ENCODE measurements around the gene KCNJ5. TPM values are rescaled to one million over a fixed set of nuclear protein-coding genes. Genes with fewer than 3 reads are reported as not detected.

KCNJ5 gene
- total RNA-seq, 4 donors from 2014 or later, result 0.69 to 1.1 TPM; not detected in 2

- Histone ChIP-seq H3K9me3 (no peaks in the 10 kb centered on the region), H3K27ac (no peak overlapping the region), H3K4me1 (no peaks in the 10 kb centered on the region), H3K4me3 (no peak overlapping the region), H3K27me3 (no peaks in the 10 kb centered on the region), H3K36me3 (no peaks in the 10 kb centered on the region)
- TF ChIP-seq CTCF (IDR thresholded peaks at IDR 0.05) (no peak), POLR2A (IDR thresholded peaks at IDR 0.05) (no peak)
- intact Hi-C loops (cut with DNase I; ENCODE audit: low total_unique reads), result no loop called here
- DNase-seq, result no peak
Observed at GRCh38 chr11:128927683-128928336, 36.7 kb downstream of the KCNJ5 start.

DNA sequence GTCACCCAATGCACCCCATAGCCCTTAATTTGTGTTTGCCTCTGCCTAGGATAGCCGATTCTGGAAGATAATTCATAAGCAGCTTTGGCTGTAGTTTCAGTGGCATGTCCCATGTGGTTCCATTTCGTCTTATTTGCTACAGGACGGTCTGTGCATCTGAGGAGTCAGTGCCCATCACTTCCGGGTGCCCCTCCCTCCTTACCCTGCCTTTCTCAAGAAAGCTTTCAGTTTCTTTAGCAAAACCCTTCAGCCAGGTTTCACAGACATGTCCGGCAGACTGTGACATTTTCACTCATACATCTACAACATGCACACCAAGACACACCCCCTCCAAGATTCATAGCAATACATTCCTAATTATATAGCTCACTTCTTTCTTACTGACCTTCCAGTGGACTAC, 37.2 kb downstream of the KCNJ5 start:
- intact Hi-C loops (cut with DNase I; ENCODE audit: low total_unique reads), result no loop called here
- Histone ChIP-seq H3K27ac (no peak overlapping the region), H3K4me1 (no peaks in the 10 kb centered on the region), H3K36me3 (no peaks in the 10 kb centered on the region), H3K9me3 (no peaks in the 10 kb centered on the region), H3K27me3 (no peaks in the 10 kb centered on the region), H3K4me3 (no peak overlapping the region)
- TF ChIP-seq CTCF (IDR thresholded peaks at IDR 0.05) (no peak), POLR2A (IDR thresholded peaks at IDR 0.05) (no peak)
- DNase-seq, result no peak

DNA sequence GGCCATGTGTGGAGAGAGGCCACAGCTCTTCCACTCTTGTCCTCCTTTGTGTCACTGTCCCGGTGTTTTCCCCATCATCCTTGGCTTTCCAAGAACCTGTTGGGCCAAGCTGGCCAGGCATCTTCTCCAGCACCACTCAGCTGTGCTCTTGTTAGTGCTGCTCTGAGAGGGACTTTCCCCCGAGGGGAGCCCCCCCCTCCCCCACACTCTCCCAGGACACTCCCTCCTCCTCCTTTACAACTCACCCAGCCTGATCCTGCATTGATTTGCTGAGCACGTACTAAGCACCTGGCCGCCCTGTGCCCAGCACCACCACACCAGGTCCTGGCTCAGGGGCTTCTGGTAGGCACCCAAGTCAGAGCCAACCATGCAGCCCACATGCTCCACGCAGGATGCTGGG, 38.3 kb downstream of the KCNJ5 start:
- no peaks in the 10 kb centered on the region for H3K9me3 ChIP-seq
- DNase-seq, result no peak
- H3K36me3 ChIP-seq, result no peaks in the 10 kb centered on the region
- H3K27ac ChIP-seq, result no peak overlapping the region
- no peak overlapping the region for H3K4me3 ChIP-seq
- H3K4me1 ChIP-seq, result no peaks in the 10 kb centered on the region
- intact Hi-C loops (cut with DNase I; ENCODE audit: low total_unique reads), result no loop called here
- no peaks in the 10 kb centered on the region for H3K27me3 ChIP-seq
- TF ChIP-seq CTCF (IDR thresholded peaks at IDR 0.05), result no peak
- TF ChIP-seq POLR2A (IDR thresholded peaks at IDR 0.05), result no peak

- Histone ChIP-seq H3K27me3 (no peaks in the 10 kb centered on the region), H3K4me3 (no peak overlapping the region), H3K9me3 (no peaks in the 10 kb centered on the region), H3K4me1 (no peaks in the 10 kb centered on the region), H3K36me3 (no peaks in the 10 kb centered on the region), H3K27ac (no peak overlapping the region)
- no peak for DNase-seq
- TF ChIP-seq CTCF (IDR thresholded peaks at IDR 0.05) (no peak), POLR2A (IDR thresholded peaks at IDR 0.05) (no peak)
- intact Hi-C loops (cut with DNase I; ENCODE audit: low total_unique reads), result no loop called here
Observed at GRCh38 chr11:128929991-128930390, 38.8 kb downstream of the KCNJ5 start.

DNA sequence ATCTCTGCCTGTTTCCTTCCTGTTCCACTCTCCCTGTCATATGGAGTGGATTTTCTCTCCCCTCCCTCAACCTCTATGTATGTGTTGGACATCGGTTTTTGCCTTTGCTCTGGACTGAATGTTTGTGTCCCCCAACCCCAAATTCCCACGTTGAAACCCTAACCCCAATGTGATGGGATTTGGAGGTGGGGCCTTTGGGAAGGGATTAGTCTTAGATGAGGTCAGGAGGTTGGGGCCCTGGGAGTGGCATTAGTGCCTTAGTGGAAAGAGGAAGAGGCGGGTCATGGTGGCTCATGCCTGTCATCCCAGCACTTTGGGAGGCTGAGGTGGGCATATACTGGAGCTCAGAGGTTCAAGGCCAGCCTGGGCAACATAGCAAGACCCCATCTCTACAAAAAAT, 39.9 kb downstream of the KCNJ5 start:
- Histone ChIP-seq H3K36me3 (no peaks in the 10 kb centered on the region), H3K27ac (no peak overlapping the region), H3K27me3 (no peaks in the 10 kb centered on the region), H3K9me3 (no peaks in the 10 kb centered on the region), H3K4me1 (no peaks in the 10 kb centered on the region), H3K4me3 (no peak overlapping the region)
- no peak for TF ChIP-seq POLR2A (IDR thresholded peaks at IDR 0.05)
- no peak for TF ChIP-seq CTCF (IDR thresholded peaks at IDR 0.05)
- intact Hi-C loops (cut with DNase I; ENCODE audit: low total_unique reads), result no loop called here
- DNase-seq, result no peak

Measured in uterus (tissue), 4 donors.